Cardiac septum (tissue), 1 donor: ENCODE data around the gene C6orf47. TPM values are rescaled to one million over a fixed set of nuclear protein-coding genes. Genes with fewer than 3 reads are reported as not detected.

Source experiments
- DNase-seq: peaks from one replicate; pipeline ENCODE4 v3.0.0-alpha.2; 2020; ENCODE audit warnings: low spot score
- intact Hi-C: fragments of 100-400 bp; cut with DNase I; formaldehyde crosslinking; loops from one replicate; pipeline ENCODE4 v1.14.0; 2022
- total RNA-seq: library from RNA; stranded (reverse); fragmentation: NEBNext Ultra II Directional; extraction: Animal tissue kit (Norgen Biotek cat#: 25700); gene quantifications from one replicate; pipeline ENCODE4 v1.2.1, GENCODE V29; 2021
- donor health status: DM: no; HTN: no; CAD: no.

Gene C6orf47
- total RNA-seq, 1 donor from 2014 or later, result 17.7 TPM

DNA sequence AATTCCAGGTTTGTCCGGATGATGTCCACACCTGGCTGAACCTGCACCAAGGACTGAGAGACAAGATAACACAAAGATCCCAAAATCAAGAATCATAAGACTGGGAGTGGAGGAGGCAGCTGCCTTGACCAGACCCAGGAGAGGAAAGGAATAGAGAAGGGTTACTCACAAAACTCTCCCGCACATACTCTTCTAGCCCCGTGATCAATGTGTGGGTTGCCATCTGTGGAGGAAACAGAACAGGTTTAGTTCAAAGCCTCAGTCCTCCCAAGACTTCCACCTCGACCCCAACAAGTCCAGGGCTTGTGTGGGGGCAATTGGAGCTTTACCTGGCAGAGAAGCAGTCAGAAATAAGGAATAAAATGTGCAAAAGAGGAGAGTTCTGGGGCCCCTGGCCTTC, 19.2 kb downstream of the C6orf47 start:
- intact Hi-C loops, result no loop called here
- no peak for DNase-seq

DNA sequence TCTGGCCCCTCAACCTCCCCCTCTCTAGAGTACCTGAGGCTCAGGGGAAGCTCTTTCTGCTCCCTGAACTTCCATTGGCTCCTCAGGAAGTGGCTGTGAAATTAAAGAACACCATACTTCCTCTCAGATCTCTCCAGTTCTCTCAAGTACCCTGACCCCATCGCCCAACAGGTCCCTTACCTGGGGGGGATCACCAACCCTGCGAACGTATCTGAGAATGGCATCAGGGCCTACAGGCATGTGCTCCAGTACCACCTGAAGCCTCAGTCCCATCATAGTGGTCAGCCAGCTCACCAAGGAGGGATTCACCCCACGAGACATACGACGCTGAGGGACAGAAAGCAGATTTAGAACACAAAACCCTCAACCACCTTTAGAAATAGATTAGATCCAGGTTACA, 20.0 kb downstream of the C6orf47 start:
- no peak for DNase-seq
- intact Hi-C loops, result no loop called here

DNA sequence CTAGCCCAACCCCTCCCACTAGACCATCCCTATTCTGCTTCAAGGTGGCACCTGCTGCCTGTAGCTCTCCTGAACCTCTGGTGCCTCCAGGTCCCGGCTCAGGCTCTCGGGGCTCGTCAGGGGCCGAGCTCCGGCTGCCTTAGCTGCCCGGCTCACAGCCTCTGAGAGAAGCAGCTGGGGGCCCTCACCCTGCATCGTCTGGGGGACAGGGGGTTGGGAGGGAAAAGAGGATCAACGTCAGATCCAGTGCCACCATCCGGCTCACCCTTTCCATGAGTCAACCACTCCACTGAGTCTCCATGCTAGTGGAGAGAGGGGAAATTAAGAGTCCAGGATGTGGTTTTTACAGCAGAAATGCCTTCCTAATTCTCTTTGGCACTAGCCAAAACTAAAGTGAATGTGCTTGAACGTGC, 21.1 kb downstream of the C6orf47 start:
- intact Hi-C loops, result no loop called here
- DNase-seq, result no peak

DNA sequence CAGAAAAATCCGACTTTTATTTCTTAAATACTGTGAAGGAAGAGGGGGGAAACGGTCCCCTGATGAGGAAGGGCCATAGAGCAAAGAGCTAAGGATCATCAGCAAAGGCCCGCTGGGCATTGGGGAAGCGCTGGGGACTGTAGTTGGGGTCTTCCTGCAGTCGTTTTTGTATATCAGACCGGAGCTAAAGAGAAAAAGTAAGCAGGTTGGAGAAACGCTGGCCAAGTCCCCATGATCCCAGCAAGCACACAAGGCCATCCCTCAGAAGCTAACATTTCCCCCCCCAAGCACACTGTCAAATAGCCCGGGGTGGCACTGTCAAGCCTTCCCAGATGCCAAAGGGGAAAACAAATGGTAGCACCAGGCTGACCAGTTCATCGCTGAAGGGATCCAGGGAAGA, 21.5 kb downstream of the C6orf47 start:
- no peak for DNase-seq
- intact Hi-C loops, result no loop called here

DNA sequence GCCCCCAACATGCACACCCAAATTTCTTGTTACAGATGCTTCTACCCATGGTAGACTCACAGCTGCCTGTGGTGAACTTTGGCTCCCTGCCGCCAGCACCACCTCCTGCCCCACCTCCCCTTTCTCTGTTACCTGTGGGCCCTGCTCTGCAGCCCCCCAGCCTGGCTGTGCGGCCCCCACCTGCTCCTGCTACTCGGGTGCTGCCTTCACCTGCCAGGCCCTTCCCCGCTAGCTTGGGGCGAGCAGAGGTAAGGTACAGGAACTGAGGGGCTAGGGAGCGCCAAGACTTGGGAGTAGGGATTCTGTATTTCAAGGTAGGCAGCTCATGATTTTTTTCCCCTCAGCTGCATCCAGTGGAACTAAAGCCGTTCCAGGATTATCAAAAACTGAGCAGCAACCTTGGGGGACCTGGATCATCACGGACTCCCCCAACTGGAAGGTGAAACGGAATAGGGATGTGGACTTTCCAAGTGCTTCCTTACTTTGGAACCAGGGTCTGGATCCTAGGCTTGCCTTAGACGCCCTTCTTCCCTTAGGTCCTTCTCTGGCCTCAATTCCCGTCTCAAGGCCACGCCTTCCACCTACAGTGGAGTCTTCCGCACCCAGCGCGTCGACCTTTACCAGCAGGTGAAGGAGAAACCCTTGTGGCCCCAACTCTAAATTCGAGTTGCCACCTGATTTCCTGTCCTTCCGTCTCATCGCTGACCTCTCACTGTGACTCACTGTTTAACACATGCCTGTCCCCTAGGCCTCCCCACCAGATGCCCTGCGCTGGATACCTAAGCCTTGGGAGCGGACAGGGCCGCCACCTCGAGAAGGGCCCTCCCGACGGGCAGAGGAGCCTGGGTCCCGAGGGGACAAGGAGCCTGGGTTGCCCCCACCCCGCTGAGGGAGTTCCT, 23.6 kb downstream of the C6orf47 start:
- intact Hi-C loops, result no loop called here
- DNase-seq, result no peak

DNA sequence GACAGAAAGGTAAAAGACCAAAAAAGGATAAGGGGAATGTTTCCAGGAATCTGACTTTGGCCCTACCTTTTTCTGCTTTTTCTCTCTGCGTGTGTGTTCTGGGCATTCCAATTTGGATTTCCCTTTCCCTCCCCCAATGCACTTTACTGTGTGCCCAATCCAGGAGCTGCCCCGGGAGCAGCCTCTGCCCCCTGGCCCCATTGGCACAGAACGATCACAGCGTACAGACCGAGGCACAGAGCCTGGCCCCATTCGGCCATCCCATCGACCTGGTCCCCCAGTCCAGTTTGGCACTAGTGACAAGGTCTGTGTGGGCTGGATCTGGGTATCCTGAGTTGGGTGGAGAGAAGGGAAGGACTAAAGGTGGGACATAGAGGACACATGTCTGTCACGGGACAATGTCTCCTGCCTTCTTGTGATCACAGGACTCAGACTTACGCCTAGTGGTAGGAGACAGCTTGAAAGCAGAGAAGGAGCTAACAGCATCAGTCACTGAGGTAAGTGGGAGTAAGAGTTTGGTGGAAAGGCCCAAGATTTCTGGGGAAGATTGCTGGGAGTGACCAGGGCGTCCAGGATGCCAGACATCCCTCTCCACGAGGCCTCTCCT, 25.5 kb downstream of the C6orf47 start:
- DNase-seq, result no peak
- intact Hi-C loops, result no loop called here

DNA sequence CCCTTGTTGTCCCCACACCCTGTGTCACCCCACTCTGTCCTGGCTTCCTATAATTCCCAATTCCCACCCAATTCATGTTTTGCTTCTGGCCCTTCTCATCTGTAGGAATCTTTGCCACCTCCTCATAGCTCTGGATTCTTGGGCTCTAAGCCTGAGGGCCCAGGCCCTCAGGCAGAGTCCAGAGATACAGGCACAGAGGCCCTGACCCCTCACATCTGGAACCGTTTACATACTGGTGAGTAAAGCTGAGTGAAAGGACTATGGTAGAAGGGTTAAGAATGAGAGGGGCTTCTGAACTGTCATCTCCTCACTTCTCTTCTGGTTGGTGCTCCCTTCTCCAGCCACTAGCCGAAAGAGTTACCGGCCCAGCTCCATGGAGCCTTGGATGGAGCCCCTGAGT, 26.4 kb downstream of the C6orf47 start:
- no peak for DNase-seq
- intact Hi-C loops, result no loop called here

DNA sequence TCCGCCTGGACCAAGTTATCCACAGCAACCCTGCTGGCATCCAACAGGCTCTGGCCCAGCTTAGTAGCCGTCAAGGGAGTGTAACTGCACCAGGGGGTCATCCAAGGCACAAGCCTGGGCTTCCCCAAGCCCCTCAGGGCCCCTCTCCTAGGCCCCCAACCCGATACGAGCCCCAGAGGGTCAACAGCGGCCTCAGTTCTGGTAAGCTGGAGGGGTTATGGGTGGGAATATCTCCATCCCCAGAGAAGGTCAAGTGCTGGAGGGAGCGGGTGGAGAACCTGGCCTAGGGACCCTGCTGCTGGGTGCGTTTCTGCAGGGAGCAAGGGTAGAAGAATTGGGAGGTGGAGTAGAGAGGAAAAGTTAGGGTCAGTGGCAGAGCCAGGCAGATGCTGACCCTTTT, 27.1 kb downstream of the C6orf47 start:
- DNase-seq, result no peak
- intact Hi-C loops, result no loop called here

DNA sequence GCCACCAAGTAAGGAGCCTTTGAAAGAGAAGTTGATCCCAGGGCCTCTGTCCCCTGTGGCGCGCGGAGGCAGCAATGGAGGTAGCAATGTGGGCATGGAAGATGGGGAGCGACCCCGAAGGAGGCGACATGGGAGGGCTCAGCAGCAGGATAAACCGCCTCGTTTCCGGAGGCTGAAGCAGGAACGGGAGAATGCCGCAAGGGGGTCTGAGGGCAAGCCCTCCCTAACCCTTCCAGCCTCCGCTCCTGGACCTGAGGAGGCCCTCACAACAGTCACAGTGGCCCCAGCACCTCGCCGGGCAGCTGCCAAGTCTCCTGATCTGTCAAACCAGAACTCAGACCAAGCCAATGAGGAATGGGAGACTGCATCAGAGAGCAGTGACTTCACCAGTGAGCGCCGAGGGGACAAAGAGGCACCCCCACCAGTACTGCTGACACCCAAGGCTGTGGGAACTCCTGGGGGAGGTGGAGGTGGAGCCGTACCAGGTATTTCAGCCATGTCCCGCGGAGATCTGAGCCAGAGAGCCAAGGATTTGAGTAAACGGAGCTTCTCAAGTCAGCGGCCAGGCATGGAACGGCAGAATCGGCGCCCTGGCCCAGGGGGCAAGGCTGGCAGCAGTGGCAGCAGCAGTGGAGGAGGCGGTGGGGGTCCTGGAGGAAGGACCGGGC, 28.2 kb downstream of the C6orf47 start:
- DNase-seq, result no peak
- intact Hi-C loops, result no loop called here

DNA sequence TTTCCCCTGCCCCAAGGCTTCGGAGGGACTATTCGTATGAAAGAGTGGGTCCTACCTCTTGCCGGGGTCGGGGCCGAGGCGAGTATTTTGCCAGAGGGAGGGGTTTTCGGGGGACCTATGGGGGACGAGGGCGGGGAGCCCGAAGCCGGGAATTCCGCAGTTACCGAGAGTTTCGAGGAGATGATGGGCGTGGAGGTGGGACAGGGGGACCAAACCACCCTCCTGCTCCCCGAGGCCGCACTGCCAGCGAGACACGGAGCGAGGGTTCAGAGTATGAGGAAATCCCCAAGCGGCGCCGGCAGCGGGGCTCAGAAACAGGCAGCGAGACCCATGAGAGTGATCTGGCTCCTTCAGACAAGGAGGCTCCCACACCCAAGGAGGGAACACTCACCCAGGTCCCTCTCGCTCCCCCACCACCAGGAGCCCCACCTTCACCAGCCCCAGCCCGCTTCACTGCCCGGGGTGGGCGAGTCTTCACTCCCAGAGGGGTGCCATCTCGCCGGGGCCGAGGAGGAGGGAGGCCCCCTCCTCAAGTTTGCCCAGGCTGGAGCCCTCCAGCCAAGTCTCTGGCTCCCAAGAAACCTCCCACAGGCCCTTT, 28.8 kb downstream of the C6orf47 start:
- DNase-seq, result no peak
- intact Hi-C loops, result no loop called here

DNA sequence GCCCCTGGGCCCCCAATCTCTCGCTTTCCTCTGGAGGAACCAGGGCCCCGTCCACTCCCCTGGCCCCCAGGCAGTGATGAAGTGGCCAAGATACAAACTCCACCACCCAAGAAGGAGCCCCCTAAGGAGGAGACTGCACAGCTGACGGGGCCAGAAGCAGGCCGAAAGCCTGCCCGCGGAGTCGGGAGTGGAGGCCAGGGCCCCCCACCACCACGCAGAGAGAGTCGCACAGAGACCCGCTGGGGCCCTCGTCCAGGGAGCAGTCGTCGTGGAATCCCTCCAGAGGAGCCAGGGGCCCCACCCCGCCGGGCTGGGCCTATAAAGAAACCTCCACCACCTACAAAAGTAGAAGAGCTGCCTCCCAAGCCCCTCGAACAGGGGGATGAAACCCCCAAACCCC, 29.4 kb downstream of the C6orf47 start:
- intact Hi-C loops, result no loop called here
- DNase-seq, result no peak

DNA sequence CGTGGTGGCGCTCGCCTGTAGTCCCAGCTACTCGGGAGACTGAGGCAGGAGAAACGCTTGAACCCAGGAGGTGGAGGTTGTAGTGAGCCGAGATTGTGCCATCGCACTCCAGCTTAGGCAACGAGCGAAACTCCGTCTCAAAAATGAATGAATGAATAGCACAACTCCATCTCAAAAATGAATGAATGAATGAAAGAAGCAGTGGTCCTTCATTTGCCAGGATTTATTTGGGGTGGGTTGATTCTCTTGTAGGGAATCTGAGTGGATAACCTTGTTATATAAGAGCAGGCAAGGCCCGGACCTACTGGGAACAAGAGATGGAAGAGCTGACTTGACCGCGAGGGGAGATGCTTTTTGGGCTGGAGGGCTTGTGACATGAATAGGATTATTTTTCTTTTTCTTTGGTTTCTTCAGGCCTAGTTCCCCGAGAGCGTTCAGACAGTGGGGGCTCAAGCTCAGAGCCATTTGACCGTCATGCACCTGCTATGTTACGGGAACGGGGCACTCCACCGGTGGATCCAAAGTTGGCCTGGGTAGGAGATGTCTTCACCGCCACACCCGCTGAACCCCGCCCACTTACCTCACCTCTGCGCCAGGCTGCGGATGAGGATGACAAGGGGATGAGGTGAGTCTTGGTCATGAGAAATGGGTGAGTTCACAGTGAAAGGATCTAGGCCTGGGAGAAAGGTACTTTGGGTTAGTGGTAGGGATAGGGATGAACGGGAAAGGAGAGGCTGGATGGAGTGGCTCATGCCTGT, 30.2 kb downstream of the C6orf47 start:
- DNase-seq, result no peak
- intact Hi-C loops, result no loop called here

DNA sequence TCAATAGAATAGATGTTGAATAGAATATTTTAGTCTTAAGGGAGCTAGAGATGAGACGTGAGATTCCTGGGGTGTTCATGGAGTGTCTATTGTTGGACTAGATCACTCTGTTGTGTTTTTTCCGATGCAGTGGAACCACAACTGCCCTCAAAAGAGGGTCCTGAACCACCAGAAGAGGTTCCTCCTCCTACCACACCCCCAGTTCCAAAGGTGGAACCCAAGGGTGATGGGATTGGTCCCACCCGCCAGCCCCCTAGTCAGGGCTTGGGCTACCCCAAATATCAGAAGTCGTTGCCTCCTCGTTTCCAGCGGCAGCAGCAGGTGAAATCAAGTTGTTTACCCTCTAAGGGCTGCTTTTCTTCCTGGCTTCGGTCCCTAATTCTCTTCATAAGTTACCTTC, 31.6 kb downstream of the C6orf47 start:
- intact Hi-C loops, result no loop called here

DNA sequence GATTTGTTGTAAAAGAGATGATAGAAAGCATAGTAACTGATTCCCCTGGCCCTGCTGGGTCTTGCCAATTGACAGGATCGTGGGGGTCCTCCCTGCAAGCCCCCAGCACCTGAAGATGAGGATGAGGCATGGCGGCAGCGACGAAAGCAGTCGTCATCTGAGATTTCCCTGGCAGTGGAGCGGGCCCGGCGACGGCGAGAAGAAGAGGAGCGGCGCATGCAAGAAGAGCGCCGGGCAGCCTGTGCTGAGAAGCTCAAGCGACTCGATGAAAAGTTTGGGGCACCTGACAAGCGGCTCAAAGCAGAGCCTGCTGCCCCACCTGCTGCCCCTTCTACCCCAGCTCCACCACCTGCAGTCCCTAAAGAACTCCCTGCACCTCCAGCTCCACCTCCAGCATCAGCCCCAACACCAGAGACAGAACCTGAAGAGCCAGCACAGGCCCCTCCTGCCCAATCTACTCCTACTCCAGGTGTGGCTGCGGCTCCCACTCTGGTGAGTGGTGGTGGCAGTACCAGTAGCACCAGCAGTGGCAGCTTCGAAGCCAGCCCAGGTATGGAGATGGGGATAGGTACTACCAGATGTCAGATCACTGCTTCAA, 32.8 kb downstream of the C6orf47 start:
- no peak for DNase-seq
- intact Hi-C loops, result no loop called here

More for the DNA sequence above, 31.6 kb downstream of the C6orf47 start:
- no peak for DNase-seq

DNA sequence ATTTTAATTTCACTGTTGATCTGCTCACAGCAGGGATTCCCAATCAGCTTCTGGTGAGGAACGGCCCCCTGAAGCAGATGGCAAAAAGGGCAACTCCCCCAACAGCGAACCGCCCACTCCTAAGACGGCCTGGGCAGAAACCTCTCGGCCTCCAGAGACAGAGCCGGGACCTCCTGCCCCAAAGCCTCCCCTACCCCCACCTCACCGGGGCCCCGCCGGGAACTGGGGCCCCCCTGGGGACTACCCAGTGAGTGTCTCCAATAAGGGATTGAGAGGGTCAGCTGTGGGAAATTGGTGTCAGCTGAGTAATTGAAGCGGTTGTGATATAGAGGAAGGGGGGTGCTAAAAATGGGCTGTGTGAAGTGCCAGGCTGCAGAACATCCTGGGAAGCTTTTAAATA, 33.6 kb downstream of the C6orf47 start:
- DNase-seq, result no peak
- intact Hi-C loops, result no loop called here

DNA sequence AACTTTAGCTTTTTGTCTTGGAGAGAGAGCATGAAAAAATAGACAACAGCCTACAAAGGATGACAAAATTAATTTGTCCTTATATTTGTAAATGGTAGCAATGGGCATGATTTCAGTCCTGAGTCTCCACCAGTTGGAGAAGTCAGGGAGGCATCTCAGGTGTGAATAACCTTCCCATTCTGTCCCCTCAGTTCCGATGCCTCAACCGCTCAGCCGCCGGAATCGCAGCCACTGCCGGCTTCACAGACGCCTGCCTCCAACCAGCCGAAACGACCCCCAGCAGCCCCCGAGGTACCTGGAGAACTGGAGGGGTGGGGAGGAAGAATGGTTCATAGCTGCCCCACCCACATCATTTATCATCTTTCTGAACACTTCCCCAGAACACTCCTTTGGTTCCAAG, 36.5 kb downstream of the C6orf47 start:
- intact Hi-C loops, result no loop called here

DNA sequence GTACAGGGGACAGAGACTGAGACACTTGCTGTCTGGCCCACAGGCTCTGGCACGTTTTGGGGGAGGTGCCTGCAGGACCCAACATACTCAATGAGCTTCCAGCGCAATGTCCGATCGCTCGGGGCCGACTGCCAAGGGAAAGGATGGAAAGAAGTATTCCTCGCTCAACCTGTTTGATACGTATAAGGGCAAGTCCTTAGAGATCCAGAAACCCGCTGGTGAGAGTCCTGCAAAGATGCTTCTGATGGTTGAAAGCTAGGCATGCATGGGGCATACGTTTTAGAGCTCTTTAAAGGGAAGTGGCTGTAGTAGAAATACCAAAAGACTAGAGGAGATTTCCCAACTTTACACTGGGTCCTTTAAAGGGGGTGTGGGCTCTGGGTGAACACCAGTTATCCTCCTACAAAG, 37.9 kb downstream of the C6orf47 start:
- intact Hi-C loops, result no loop called here
- no peak for DNase-seq

More for the DNA sequence above, 36.5 kb downstream of the C6orf47 start:
- no peak for DNase-seq

DNA sequence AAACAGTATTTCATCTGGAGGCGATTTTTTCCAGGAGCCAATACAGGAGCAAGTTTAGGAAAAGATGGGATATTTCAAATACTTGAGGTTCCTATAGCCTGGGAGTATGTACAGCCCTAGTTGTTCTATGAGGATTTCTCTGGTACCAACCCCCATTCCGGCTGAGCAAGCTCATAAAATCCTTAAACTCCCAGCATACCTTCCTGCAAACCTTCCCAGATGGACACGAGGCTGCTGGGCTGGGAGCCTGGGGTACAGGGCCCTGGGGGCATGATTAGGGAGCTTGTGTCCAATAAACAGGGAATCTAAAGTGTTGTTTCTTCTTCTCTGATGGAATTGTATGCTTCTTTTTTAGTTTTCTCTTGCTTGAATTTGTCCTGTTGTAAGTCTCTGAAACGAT, 38.6 kb downstream of the C6orf47 start:
- DNase-seq, result no peak
- intact Hi-C loops, result loop anchor here (2.0 kb wide), 1 partner anchor 43 kb away; the partner anchor contains the start of gene GPANK1

DNA sequence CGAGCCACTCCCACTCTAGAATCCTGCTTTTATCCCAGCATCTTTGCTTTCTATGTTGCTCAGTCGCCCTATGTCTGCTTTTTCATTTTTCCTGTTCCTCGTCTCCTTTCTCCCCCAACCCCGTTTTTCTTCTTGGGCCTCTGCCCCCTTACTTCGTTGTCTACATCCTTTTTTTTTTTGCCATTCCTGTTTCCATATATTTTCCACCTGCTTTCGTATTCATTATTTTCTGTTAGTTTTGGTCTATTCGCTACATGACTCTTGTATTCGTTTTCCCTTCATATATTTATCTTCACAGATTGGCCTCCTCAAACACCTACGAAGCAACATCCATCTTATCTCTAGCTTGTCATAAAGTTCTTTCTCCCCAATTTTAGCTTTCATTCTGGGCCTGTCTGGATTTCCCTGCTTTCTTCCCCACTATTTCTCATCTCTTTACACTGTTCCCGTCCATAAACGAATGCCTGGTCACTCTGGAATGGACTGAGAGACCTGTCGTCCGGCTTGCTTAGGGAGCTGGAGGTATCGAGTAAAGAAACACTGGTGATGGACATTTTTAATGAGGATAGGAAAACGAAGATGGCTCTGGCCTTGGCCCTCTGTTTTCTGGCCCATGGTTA, 39.1 kb downstream of the C6orf47 start:
- intact Hi-C loops, result loop anchor here (2.0 kb wide), 1 partner anchor 43 kb away; the partner anchor contains the start of gene GPANK1
- no peak for DNase-seq
